ENCODE data around the gene CCDC47. TPM values are rescaled to one million over a fixed set of nuclear protein-coding genes. Genes with fewer than 3 reads are reported as not detected.

The CCDC47 gene
- total RNA-seq, 1 experiment from 2014 or later: 70.9 TPM

DNA sequence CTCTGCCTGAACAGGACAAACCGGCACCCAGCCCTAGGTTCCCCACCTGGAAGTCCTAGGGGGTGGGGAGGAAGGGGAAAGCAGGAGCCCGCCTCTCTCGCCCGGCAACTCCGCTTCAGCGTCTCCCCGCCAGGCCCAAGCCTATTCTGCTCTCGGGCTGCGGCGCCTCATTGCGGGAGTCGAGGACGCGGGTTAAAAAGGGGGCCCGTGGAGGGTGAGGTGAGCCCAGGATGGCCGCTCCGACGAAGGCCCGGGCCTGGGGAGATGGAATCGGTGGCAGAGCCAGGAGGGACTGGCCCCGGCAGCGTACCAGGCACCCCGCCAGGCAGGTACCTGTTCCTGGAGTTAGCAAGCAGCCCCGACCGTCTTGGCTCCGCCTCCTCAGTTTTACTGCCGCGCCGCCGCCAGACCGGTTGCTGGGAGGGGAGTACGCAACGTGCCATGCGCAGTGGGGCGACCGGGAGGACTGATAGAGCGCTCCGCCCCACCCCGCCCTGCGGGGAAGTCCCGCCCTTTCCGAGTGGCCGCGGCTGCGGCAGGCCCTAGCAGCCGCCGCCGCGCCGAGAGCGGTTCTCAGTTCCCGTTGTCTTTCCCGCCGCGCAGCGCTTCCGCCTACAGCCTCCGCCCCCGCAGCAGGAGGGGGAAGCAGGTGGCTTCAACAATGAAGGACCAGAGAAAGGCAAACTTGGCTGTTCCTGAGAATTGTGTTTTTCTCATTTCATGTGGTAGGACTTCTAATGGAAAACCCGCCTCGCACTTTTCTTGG, 31.8 kb downstream of the CCDC47 start, which contains the start of gene STRADA (continued):
- TF ChIP-seq USF1 (CRISPR knock-in tag; IDR thresholded peaks at IDR 0.05): no peak
- TF ChIP-seq RELA (CRISPR knock-in tag; IDR thresholded peaks at IDR 0.05; ENCODE audit: borderline replicate concordance): no peak
- TF ChIP-seq MXD4 (CRISPR knock-in tag; IDR thresholded peaks at IDR 0.05; ENCODE audit: borderline replicate concordance): no peak
- 0 out of 2 replicates have a peak, but pooled peaks have one; percentile 9 for TF ChIP-seq ESRRA (CRISPR knock-in tag; IDR thresholded peaks at IDR 0.05; ENCODE audit: borderline replicate concordance)
- peak; percentile 93 for TF ChIP-seq ETV6 (CRISPR knock-in tag; IDR thresholded peaks at IDR 0.05)
- TF ChIP-seq NR2C2 (CRISPR knock-in tag; IDR thresholded peaks at IDR 0.05): no peak
- no peak for TF ChIP-seq ZNF671 (CRISPR knock-in tag; IDR thresholded peaks at IDR 0.05)
- TF ChIP-seq, protein P1, sequence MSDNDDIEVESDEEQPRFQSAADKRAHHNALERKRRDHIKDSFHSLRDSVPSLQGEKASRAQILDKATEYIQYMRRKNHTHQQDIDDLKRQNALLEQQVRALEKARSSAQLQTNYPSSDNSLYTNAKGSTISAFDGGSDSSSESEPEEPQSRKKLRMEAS (CRISPR knock-in tag; IDR thresholded peaks at IDR 0.05): peak; percentile 73
- TF ChIP-seq MYBL2 (CRISPR knock-in tag; IDR thresholded peaks at IDR 0.05): peak; percentile 54; the same call in 1 of the 2 replicates
- TF ChIP-seq KAT7 (CRISPR knock-in tag; IDR thresholded peaks at IDR 0.05; ENCODE audit: borderline replicate concordance): 0 out of 2 replicates have a peak, but pooled peaks have one; percentile 54
- no peak; the same call in 1 of the 2 replicates for TF ChIP-seq E2F1 (CRISPR knock-in tag; IDR thresholded peaks at IDR 0.05)
- TF ChIP-seq SOX15 (CRISPR knock-in tag; IDR thresholded peaks at IDR 0.05): no peak
- 0 out of 2 replicates have a peak, but pooled peaks have one; percentile 67 for TF ChIP-seq GTF2I (CRISPR knock-in tag; conservative IDR thresholded peaks at IDR 0.05)
- TF ChIP-seq, protein P2, sequence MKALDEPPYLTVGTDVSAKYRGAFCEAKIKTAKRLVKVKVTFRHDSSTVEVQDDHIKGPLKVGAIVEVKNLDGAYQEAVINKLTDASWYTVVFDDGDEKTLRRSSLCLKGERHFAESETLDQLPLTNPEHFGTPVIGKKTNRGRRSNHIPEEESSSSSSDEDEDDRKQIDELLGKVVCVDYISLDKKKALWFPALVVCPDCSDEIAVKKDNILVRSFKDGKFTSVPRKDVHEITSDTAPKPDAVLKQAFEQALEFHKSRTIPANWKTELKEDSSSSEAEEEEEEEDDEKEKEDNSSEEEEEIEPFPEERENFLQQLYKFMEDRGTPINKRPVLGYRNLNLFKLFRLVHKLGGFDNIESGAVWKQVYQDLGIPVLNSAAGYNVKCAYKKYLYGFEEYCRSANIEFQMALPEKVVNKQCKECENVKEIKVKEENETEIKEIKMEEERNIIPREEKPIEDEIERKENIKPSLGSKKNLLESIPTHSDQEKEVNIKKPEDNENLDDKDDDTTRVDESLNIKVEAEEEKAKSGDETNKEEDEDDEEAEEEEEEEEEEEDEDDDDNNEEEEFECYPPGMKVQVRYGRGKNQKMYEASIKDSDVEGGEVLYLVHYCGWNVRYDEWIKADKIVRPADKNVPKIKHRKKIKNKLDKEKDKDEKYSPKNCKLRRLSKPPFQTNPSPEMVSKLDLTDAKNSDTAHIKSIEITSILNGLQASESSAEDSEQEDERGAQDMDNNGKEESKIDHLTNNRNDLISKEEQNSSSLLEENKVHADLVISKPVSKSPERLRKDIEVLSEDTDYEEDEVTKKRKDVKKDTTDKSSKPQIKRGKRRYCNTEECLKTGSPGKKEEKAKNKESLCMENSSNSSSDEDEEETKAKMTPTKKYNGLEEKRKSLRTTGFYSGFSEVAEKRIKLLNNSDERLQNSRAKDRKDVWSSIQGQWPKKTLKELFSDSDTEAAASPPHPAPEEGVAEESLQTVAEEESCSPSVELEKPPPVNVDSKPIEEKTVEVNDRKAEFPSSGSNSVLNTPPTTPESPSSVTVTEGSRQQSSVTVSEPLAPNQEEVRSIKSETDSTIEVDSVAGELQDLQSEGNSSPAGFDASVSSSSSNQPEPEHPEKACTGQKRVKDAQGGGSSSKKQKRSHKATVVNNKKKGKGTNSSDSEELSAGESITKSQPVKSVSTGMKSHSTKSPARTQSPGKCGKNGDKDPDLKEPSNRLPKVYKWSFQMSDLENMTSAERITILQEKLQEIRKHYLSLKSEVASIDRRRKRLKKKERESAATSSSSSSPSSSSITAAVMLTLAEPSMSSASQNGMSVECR (CRISPR knock-in tag; IDR thresholded peaks at IDR 0.05; ENCODE audit: borderline replicate concordance): no peak
- no peak for TF ChIP-seq TCF7 (CRISPR knock-in tag; IDR thresholded peaks at IDR 0.05; ENCODE audit: low read depth)
- no peak for TF ChIP-seq CBFB (CRISPR knock-in tag; IDR thresholded peaks at IDR 0.05; ENCODE audit: low read depth)
- TF ChIP-seq ELF4 (CRISPR knock-in tag; IDR thresholded peaks at IDR 0.05; ENCODE audit: low read depth): no peak
- no peak; the same call in 1 of the 2 replicates for TF ChIP-seq PRRX2 (CRISPR knock-in tag; IDR thresholded peaks at IDR 0.05)
- TF ChIP-seq IRF2 (CRISPR knock-in tag; IDR thresholded peaks at IDR 0.05; ENCODE audit: borderline replicate concordance, low read depth): no peak
- TF ChIP-seq, protein P3, sequence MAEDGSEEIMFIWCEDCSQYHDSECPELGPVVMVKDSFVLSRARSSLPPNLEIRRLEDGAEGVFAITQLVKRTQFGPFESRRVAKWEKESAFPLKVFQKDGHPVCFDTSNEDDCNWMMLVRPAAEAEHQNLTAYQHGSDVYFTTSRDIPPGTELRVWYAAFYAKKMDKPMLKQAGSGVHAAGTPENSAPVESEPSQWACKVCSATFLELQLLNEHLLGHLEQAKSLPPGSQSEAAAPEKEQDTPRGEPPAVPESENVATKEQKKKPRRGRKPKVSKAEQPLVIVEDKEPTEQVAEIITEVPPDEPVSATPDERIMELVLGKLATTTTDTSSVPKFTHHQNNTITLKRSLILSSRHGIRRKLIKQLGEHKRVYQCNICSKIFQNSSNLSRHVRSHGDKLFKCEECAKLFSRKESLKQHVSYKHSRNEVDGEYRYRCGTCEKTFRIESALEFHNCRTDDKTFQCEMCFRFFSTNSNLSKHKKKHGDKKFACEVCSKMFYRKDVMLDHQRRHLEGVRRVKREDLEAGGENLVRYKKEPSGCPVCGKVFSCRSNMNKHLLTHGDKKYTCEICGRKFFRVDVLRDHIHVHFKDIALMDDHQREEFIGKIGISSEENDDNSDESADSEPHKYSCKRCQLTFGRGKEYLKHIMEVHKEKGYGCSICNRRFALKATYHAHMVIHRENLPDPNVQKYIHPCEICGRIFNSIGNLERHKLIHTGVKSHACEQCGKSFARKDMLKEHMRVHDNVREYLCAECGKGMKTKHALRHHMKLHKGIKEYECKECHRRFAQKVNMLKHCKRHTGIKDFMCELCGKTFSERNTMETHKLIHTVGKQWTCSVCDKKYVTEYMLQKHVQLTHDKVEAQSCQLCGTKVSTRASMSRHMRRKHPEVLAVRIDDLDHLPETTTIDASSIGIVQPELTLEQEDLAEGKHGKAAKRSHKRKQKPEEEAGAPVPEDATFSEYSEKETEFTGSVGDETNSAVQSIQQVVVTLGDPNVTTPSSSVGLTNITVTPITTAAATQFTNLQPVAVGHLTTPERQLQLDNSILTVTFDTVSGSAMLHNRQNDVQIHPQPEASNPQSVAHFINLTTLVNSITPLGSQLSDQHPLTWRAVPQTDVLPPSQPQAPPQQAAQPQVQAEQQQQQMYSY (CRISPR knock-in tag; IDR thresholded peaks at IDR 0.05): peak; percentile 60
- peak; percentile 77 for TF ChIP-seq FOXP1 (CRISPR knock-in tag; IDR thresholded peaks at IDR 0.05; ENCODE audit: borderline replicate concordance)
- 0 out of 2 replicates have a peak, but pooled peaks have one; percentile 55 for TF ChIP-seq CREM (CRISPR knock-in tag; IDR thresholded peaks at IDR 0.05)
- TF ChIP-seq, protein P4, sequence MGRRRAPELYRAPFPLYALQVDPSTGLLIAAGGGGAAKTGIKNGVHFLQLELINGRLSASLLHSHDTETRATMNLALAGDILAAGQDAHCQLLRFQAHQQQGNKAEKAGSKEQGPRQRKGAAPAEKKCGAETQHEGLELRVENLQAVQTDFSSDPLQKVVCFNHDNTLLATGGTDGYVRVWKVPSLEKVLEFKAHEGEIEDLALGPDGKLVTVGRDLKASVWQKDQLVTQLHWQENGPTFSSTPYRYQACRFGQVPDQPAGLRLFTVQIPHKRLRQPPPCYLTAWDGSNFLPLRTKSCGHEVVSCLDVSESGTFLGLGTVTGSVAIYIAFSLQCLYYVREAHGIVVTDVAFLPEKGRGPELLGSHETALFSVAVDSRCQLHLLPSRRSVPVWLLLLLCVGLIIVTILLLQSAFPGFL (CRISPR knock-in tag; IDR thresholded peaks at IDR 0.05; ENCODE audit: borderline replicate concordance): no peak
- peak; percentile 72; the same call in 1 of the 2 replicates for TF ChIP-seq SP1 (CRISPR knock-in tag; conservative IDR thresholded peaks at IDR 0.05)
